ENCODE measurements around the gene OCRL. TPM values are rescaled to one million over a fixed set of nuclear protein-coding genes. Genes with fewer than 3 reads are reported as not detected.

The OCRL gene
- total and polyA plus RNA-seq, 2 of the 13 experiments (the other 11 are each of a cell fraction or from before 2014, with no cell fraction given), result 13.4 to 32.0 TPM

DNA sequence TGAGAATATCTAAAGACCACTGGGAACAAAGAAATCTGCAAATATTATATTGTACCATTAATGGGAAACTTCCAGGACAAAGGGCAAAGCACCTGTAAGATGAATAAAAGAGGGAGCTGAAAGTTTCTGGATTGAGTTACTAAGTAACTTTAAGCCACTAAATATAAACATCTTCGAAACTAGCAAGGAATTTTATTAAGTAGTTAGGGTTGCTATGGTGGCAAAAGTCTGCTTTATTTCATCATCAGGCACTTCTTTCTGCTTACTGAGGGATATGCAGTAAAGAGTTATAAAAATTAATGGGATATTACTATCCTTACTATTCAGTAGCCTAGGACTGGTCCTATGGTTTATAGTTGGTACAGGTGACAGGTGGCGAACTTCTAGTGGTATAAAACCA, 49.7 kb upstream of the OCRL start:
- CTCF ChIA-PET (ENCODE audit: low intra/inter-chr PET ratio, low total read pairs), result no interaction called here
- H3K27me3 ChIP-seq (ENCODE audit: control insufficient read depth in 1 of 2, insufficient read depth in 2 of 2, low read length in 2 of 2), result no peaks in the 10 kb centered on the region
- no peak overlapping the region for H2AFZ ChIP-seq (ENCODE audit: low read length)
- no TSS peak for BruUV-seq (replicated peaks)
- no peaks in the 10 kb centered on the region for H3K4me1 ChIP-seq (ENCODE audit: insufficient read depth, low read length)
- no peaks in the 10 kb centered on the region for H3K79me2 ChIP-seq (ENCODE audit: insufficient read depth, low read length)
- intact Hi-C loops (cut with micrococcal nuclease; ENCODE audit: unreplicated experiment) (loop anchor here (10.0 kb wide), 1 partner anchor 54 kb away; the partner anchor contains the start of gene OCRL), in situ Hi-C loops (cut with HindIII; ENCODE audit: extremely low pct_ligation_motif_present, low pct_unique_long_range_greater_than_20kb) (no loop called here)
- FAIRE-seq, result no peak
- no peak overlapping the region for H3K4me3 ChIP-seq (replicated peaks in 1 of 3; ENCODE audit: insufficient read depth in 1 of 3, low read depth in 2 of 3, low read length in 3 of 3)
- no peak for ATAC-seq
- peaks cover 3% of the 10 kb centered on the region for H4K20me1 ChIP-seq (ENCODE audit: insufficient read depth, low read length)
- H3K27ac ChIP-seq (ENCODE audit: extremely low read length, insufficient read depth, low read length), result no peak overlapping the region
- no peak overlapping the region for H3K9ac ChIP-seq (ENCODE audit: insufficient read depth, low read depth, low read length)
- H3K9me3 ChIP-seq (ENCODE audit: low read length), result no peaks in the 10 kb centered on the region
- H3K4me2 ChIP-seq (ENCODE audit: low read depth, low read length), result no peak overlapping the region
- 100% methylated on average over 2 of the region's 2 CpGs for WGBS (ENCODE audit: low lambda C conversion rate)
- peaks cover 10 to 49% of the 10 kb centered on the region in 2 experiments for H3K36me3 ChIP-seq (replicated peaks in 1 of 2; ENCODE audit: control insufficient read depth in 1 of 2, insufficient read depth in 2 of 2, low read length in 2 of 2)
- DNase-seq (ENCODE audit: low spot score), result no peak
- POLR2A ChIA-PET, result no interaction called here
- TF ChIP-seq PHF5A (CRISPR knock-in tag; IDR thresholded peaks at IDR 0.05; ENCODE audit: low read depth, unreplicated experiment) (no peak), ZNF563 (CRISPR knock-in tag; IDR thresholded peaks at IDR 0.05) (no peak), RAD21 (CRISPR knock-in tag; IDR thresholded peaks at IDR 0.05) (no peak), REXO4 (CRISPR knock-in tag; IDR thresholded peaks at IDR 0.05; ENCODE audit: borderline replicate concordance) (no peak), ZNF282 (IDR thresholded peaks at IDR 0.05; ENCODE audit: partially characterized antibody) (no peak), ZNF431 (CRISPR knock-in tag; IDR thresholded peaks at IDR 0.05; ENCODE audit: borderline replicate concordance, low read depth) (no peak), ZNF317 (CRISPR knock-in tag; IDR thresholded peaks at IDR 0.05) (no peak), LBX2 (CRISPR knock-in tag; IDR thresholded peaks at IDR 0.05; ENCODE audit: borderline replicate concordance) (no peak), HNF4A (CRISPR knock-in tag; IDR thresholded peaks at IDR 0.05) (no peak)
- TF ChIP-seq, protein P1, sequence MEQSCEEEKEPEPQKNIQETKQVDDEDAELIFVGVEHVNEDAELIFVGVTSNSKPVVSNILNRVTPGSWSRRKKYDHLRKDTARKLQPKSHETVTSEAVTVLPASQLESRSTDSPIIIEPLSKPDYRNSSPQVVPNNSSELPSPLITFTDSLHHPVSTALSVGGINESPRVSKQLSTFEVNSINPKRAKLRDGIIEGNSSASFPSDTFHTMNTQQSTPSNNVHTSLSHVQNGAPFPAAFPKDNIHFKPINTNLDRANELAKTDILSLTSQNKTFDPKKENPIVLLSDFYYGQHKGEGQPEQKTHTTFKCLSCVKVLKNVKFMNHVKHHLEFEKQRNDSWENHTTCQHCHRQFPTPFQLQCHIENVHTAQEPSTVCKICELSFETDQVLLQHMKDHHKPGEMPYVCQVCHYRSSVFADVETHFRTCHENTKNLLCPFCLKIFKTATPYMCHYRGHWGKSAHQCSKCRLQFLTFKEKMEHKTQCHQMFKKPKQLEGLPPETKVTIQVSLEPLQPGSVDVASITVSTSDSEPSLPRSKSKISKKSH (CRISPR knock-in tag; IDR thresholded peaks at IDR 0.05; ENCODE audit: borderline replicate concordance), result no peak
- TF ChIP-seq, protein P2, sequence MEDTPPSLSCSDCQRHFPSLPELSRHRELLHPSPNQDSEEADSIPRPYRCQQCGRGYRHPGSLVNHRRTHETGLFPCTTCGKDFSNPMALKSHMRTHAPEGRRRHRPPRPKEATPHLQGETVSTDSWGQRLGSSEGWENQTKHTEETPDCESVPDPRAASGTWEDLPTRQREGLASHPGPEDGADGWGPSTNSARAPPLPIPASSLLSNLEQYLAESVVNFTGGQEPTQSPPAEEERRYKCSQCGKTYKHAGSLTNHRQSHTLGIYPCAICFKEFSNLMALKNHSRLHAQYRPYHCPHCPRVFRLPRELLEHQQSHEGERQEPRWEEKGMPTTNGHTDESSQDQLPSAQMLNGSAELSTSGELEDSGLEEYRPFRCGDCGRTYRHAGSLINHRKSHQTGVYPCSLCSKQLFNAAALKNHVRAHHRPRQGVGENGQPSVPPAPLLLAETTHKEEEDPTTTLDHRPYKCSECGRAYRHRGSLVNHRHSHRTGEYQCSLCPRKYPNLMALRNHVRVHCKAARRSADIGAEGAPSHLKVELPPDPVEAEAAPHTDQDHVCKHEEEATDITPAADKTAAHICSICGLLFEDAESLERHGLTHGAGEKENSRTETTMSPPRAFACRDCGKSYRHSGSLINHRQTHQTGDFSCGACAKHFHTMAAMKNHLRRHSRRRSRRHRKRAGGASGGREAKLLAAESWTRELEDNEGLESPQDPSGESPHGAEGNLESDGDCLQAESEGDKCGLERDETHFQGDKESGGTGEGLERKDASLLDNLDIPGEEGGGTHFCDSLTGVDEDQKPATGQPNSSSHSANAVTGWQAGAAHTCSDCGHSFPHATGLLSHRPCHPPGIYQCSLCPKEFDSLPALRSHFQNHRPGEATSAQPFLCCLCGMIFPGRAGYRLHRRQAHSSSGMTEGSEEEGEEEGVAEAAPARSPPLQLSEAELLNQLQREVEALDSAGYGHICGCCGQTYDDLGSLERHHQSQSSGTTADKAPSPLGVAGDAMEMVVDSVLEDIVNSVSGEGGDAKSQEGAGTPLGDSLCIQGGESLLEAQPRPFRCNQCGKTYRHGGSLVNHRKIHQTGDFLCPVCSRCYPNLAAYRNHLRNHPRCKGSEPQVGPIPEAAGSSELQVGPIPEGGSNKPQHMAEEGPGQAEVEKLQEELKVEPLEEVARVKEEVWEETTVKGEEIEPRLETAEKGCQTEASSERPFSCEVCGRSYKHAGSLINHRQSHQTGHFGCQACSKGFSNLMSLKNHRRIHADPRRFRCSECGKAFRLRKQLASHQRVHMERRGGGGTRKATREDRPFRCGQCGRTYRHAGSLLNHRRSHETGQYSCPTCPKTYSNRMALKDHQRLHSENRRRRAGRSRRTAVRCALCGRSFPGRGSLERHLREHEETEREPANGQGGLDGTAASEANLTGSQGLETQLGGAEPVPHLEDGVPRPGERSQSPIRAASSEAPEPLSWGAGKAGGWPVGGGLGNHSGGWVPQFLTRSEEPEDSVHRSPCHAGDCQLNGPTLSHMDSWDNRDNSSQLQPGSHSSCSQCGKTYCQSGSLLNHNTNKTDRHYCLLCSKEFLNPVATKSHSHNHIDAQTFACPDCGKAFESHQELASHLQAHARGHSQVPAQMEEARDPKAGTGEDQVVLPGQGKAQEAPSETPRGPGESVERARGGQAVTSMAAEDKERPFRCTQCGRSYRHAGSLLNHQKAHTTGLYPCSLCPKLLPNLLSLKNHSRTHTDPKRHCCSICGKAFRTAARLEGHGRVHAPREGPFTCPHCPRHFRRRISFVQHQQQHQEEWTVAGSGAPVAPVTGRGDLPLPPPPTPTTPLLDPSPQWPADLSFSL (CRISPR knock-in tag; IDR thresholded peaks at IDR 0.05), result no peak
- TF ChIP-seq, protein P3, sequence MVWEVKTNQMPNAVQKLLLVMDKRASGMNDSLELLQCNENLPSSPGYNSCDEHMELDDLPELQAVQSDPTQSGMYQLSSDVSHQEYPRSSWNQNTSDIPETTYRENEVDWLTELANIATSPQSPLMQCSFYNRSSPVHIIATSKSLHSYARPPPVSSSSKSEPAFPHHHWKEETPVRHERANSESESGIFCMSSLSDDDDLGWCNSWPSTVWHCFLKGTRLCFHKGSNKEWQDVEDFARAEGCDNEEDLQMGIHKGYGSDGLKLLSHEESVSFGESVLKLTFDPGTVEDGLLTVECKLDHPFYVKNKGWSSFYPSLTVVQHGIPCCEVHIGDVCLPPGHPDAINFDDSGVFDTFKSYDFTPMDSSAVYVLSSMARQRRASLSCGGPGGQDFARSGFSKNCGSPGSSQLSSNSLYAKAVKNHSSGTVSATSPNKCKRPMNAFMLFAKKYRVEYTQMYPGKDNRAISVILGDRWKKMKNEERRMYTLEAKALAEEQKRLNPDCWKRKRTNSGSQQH (CRISPR knock-in tag; IDR thresholded peaks at IDR 0.05; ENCODE audit: low read depth), result no peak

All from HepG2 (cell line).